Measurements from ENCODE around the gene FCHO1.

Gene FCHO1

GRCh38 chr19:17761148-17761547, 9.9 kb downstream of the FCHO1 start:
- H3K4me3 ChIP-seq (ENCODE audit: control insufficient read depth, low read depth, low read length), result no peak overlapping the region
- no peak for TF ChIP-seq CTCF (IDR thresholded peaks at IDR 0.05; ENCODE audit: control insufficient read depth, insufficient read depth, low read depth, low read length, missing control alignments)
- DNase-seq (ENCODE audit: low read depth), result no peak

- no peak for DNase-seq (ENCODE audit: low read depth)
- no peak overlapping the region for H3K4me3 ChIP-seq (ENCODE audit: control insufficient read depth, low read depth, low read length)
Measured at GRCh38 chr19:17762505-17763229, 11.4 kb downstream of the FCHO1 start.

GRCh38 chr19:17764348-17764747, 13.1 kb downstream of the FCHO1 start:
- H3K4me3 ChIP-seq (ENCODE audit: control insufficient read depth, low read depth, low read length), result no peak overlapping the region
- no peak for TF ChIP-seq CTCF (IDR thresholded peaks at IDR 0.05; ENCODE audit: control insufficient read depth, insufficient read depth, low read depth, low read length, missing control alignments)
- DNase-seq (ENCODE audit: low read depth), result no peak

More at GRCh38 chr19:17762505-17763229, 11.4 kb downstream of the FCHO1 start:
- no peak for TF ChIP-seq CTCF (IDR thresholded peaks at IDR 0.05; ENCODE audit: control insufficient read depth, insufficient read depth, low read depth, low read length, missing control alignments)

DNA sequence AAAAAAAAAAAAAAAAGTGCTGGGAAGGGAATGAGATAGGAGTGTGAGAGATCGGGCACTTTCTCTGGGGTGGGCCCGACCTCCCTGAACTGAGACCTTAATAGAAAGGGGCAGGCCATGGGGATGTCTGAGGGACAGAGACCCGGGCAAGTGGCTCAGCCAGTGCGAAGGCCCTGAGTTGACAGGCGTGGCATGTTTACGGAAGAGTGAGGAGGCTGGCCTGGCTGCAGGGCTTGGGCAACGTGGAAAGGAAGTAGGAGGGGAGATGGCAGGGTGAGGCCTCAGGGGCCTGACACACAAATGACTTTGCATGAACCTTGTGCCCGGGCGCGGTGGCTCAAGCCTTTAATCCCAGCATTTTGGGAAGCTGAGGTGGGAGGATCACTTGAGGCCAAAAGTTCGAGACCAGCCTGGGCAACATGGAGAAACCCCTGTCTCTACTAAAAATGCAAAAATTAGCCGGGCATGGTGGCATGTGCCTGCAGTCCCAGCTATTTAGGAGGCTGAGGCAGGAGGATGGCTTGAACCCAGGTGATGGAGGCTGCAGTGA, 13.9 kb downstream of the FCHO1 start:
- TF ChIP-seq CTCF (IDR thresholded peaks at IDR 0.05; ENCODE audit: control insufficient read depth, insufficient read depth, low read depth, low read length, missing control alignments), result no peak
- no peak overlapping the region for H3K4me3 ChIP-seq (ENCODE audit: control insufficient read depth, low read depth, low read length)
- no peak for DNase-seq (ENCODE audit: low read depth)

GRCh38 chr19:17766543-17767131, 15.4 kb downstream of the FCHO1 start:
- TF ChIP-seq CTCF (IDR thresholded peaks at IDR 0.05; ENCODE audit: control insufficient read depth, insufficient read depth, low read depth, low read length, missing control alignments), result peak; percentile 91
- H3K4me3 ChIP-seq (ENCODE audit: control insufficient read depth, low read depth, low read length), result peak overlapping the region; percentile 28
- DNase-seq (ENCODE audit: low read depth), result no peak

- no peak overlapping the region for H3K4me3 ChIP-seq (ENCODE audit: control insufficient read depth, low read depth, low read length)
- no peak for DNase-seq (ENCODE audit: low read depth)
- TF ChIP-seq CTCF (IDR thresholded peaks at IDR 0.05; ENCODE audit: control insufficient read depth, insufficient read depth, low read depth, low read length, missing control alignments), result no peak
Measured at GRCh38 chr19:17767559-17767958, 16.3 kb downstream of the FCHO1 start.

All from AG09309 (cell line).